Mammary epithelial cell (primary cell): ENCODE results near the gene ABCC5.

Source experiments
- EZH2 ChIP-seq: IDR thresholded peaks from 2 replicates; pipeline ENCODE4 v1.6.1; 2012; ENCODE audit warnings: low read length, inconsistent platforms, borderline replicate concordance
- TF ChIP-seq, protein P1 (sequence below), 2 donors: IDR thresholded peaks in 1 of 2; conservative IDR thresholded peaks in 1 of 2; 2 replicates each; pipeline ENCODE4 v1.5.1; 2011 to 2012; ENCODE audit warnings: inconsistent platforms in 2 of 2, low read length in 2 of 2, mild to moderate bottlenecking in 2 of 2, control low read depth in 1 of 2, low read depth in 1 of 2; ENCODE audit not compliant: insufficient read depth in 1 of 2; ENCODE audit errors: extremely low read depth in 1 of 2

- TF ChIP-seq, protein P1, sequence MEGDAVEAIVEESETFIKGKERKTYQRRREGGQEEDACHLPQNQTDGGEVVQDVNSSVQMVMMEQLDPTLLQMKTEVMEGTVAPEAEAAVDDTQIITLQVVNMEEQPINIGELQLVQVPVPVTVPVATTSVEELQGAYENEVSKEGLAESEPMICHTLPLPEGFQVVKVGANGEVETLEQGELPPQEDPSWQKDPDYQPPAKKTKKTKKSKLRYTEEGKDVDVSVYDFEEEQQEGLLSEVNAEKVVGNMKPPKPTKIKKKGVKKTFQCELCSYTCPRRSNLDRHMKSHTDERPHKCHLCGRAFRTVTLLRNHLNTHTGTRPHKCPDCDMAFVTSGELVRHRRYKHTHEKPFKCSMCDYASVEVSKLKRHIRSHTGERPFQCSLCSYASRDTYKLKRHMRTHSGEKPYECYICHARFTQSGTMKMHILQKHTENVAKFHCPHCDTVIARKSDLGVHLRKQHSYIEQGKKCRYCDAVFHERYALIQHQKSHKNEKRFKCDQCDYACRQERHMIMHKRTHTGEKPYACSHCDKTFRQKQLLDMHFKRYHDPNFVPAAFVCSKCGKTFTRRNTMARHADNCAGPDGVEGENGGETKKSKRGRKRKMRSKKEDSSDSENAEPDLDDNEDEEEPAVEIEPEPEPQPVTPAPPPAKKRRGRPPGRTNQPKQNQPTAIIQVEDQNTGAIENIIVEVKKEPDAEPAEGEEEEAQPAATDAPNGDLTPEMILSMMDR (conservative IDR thresholded peaks at IDR 0.05 in 1 of 2, IDR thresholded peaks at IDR 0.05 in 1 of 2; ENCODE audit: extremely low read depth in 1 of 2, insufficient read depth in 1 of 2, low read depth in 1 of 2, low read length in 2 of 2) = no peak
- TF ChIP-seq EZH2 = no peak
Observed at GRCh38 chr3:183880121-183880520, 137.6 kb downstream of the ABCC5 start.
